ENCODE data around the gene SAP130. TPM values are rescaled to one million over a fixed set of nuclear protein-coding genes. Genes with fewer than 3 reads are reported as not detected.

The SAP130 gene
- total RNA-seq, 1 donor from 2014 or later: 19.8 TPM

DNA sequence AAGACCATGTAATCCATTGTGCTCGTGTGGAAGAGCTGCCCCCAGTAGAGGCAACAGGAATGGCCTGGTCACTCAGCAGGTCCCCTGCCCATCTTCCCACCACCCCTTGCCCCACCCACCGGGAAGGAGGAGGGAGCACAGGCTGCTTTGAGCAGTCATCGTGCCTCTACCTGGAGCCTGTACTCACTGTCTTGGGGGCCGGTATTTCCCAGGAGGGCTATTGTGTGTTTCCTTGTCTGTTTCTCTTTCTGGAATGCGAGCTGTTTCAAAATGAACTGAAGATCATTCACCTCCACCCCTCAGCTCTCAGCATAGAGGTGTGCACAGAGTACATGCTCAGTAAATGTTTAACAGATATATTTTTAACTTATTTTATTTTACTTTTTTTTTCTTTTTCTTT is 134.4 kb downstream of the SAP130 start:
- H3K4me3 ChIP-seq: no peak overlapping the region
- no peak overlapping the region for H3K27ac ChIP-seq
- DNase-seq (ENCODE audit: low spot score): peak; percentile 21
- Mint-ChIP-seq H3K27ac (no peak overlapping the region), H3K4me3 (no peak overlapping the region), H3K4me1 (peaks cover 6% of the 10 kb centered on the region), H3K27me3 (ENCODE audit: insufficient read depth, low read depth) (no peaks in the 10 kb centered on the region), H3K36me3 (peaks cover 4% of the 10 kb centered on the region), H3K9me3 (no peaks in the 10 kb centered on the region)
- peak overlapping the region; percentile 77 for H2AFZ ChIP-seq (replicated peaks)
- H3F3A ChIP-seq (ENCODE audit: low read depth): no peaks in the 10 kb centered on the region
- no peaks in the 10 kb centered on the region for H3K9me3 ChIP-seq (ENCODE audit: low read depth)
- no peaks in the 10 kb centered on the region for H3K79me2 ChIP-seq (ENCODE audit: low read depth)
- no peak for TF ChIP-seq EZH2 (IDR thresholded peaks at IDR 0.05)
- no peak for TF ChIP-seq EZH2phosphoT487 (IDR thresholded peaks at IDR 0.05)
- TF ChIP-seq, protein P1, sequence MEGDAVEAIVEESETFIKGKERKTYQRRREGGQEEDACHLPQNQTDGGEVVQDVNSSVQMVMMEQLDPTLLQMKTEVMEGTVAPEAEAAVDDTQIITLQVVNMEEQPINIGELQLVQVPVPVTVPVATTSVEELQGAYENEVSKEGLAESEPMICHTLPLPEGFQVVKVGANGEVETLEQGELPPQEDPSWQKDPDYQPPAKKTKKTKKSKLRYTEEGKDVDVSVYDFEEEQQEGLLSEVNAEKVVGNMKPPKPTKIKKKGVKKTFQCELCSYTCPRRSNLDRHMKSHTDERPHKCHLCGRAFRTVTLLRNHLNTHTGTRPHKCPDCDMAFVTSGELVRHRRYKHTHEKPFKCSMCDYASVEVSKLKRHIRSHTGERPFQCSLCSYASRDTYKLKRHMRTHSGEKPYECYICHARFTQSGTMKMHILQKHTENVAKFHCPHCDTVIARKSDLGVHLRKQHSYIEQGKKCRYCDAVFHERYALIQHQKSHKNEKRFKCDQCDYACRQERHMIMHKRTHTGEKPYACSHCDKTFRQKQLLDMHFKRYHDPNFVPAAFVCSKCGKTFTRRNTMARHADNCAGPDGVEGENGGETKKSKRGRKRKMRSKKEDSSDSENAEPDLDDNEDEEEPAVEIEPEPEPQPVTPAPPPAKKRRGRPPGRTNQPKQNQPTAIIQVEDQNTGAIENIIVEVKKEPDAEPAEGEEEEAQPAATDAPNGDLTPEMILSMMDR (IDR thresholded peaks at IDR 0.05): no peak
- H3K27me3 ChIP-seq: no peaks in the 10 kb centered on the region
- H3K4me1 ChIP-seq: peaks cover 7% of the 10 kb centered on the region
- peak overlapping the region; percentile 28 for H3K4me2 ChIP-seq
- no peak overlapping the region for H3K9ac ChIP-seq
- no peaks in the 10 kb centered on the region for H3K36me3 ChIP-seq
- no peaks in the 10 kb centered on the region for H4K20me1 ChIP-seq (ENCODE audit: low read depth)

DNA sequence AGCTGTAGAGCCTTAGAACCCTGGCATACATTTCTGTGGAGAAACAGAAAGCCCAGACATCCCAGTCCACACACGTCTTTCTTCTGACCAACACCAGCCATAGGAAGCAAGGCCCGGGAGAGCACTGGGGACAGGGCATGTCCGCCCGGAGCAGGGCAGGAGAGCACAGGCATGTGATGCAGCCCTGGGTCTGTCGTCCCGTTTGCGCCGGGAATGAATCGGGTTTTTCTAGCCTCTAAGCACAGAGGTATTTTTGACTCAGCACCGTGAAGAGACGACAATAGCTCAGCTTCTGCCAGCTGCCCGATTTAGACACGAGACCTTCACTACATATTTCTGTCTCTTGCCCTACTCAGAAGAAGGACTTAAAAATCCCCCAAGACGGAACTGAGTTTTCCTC is 134.8 kb downstream of the SAP130 start:
- no peaks in the 10 kb centered on the region for H3K27me3 ChIP-seq
- H3K4me2 ChIP-seq: peak overlapping the region; percentile 28
- H3K4me1 ChIP-seq: peaks cover 8% of the 10 kb centered on the region
- H3K27ac ChIP-seq: no peak overlapping the region
- no peak overlapping the region for H3K4me3 ChIP-seq
- no peaks in the 10 kb centered on the region for H4K20me1 ChIP-seq (ENCODE audit: low read depth)
- TF ChIP-seq, protein P1 (IDR thresholded peaks at IDR 0.05): no peak
- no peak for TF ChIP-seq EZH2 (IDR thresholded peaks at IDR 0.05)
- TF ChIP-seq EZH2phosphoT487 (IDR thresholded peaks at IDR 0.05): no peak
- DNase-seq (ENCODE audit: low spot score): no peak
- H3K9ac ChIP-seq: no peak overlapping the region
- H3K27ac Mint-ChIP-seq: no peak overlapping the region
- H3K36me3 ChIP-seq: no peaks in the 10 kb centered on the region
- peak overlapping the region; percentile 77 for H2AFZ ChIP-seq (replicated peaks)
- peaks cover 6% of the 10 kb centered on the region for H3K4me1 Mint-ChIP-seq
- no peaks in the 10 kb centered on the region for H3K27me3 Mint-ChIP-seq (ENCODE audit: insufficient read depth, low read depth)
- no peak overlapping the region for H3K4me3 Mint-ChIP-seq
- H3K9me3 ChIP-seq (ENCODE audit: low read depth): no peaks in the 10 kb centered on the region
- H3K9me3 Mint-ChIP-seq: no peaks in the 10 kb centered on the region
- peaks cover 4% of the 10 kb centered on the region for H3K36me3 Mint-ChIP-seq
- H3F3A ChIP-seq (ENCODE audit: low read depth): no peaks in the 10 kb centered on the region
- H3K79me2 ChIP-seq (ENCODE audit: low read depth): peaks cover 4% of the 10 kb centered on the region

DNA sequence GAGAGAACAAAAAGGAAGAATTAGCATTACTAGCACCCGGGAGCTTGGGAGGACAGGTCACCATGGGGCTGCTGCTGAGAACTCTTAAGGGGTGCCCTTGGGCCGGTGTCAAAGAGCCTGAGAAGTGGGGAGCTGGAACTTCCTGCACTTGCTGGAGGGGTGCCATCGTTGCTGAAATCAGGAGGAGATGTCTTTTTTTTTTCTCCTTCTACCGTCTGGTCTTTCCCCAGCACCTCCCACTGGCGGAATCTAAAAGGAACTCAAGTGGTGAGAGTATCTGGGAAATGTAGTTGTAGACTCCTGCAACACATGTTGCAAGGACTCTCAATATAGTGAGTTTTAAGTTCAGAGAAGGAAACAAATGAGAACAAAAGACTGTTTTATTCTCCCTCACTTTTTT is 136.0 kb downstream of the SAP130 start:
- Mint-ChIP-seq H3K36me3 (peaks cover 4% of the 10 kb centered on the region), H3K27me3 (ENCODE audit: insufficient read depth, low read depth) (no peaks in the 10 kb centered on the region), H3K27ac (no peak overlapping the region), H3K4me3 (no peak overlapping the region), H3K4me1 (peaks cover 18% of the 10 kb centered on the region), H3K9me3 (no peaks in the 10 kb centered on the region)
- H3K36me3 ChIP-seq: no peaks in the 10 kb centered on the region
- H4K20me1 ChIP-seq (ENCODE audit: low read depth): no peaks in the 10 kb centered on the region
- no peaks in the 10 kb centered on the region for H3K27me3 ChIP-seq
- no peaks in the 10 kb centered on the region for H3K9me3 ChIP-seq (ENCODE audit: low read depth)
- no peaks in the 10 kb centered on the region for H3F3A ChIP-seq (ENCODE audit: low read depth)
- no peak for TF ChIP-seq EZH2 (IDR thresholded peaks at IDR 0.05)
- TF ChIP-seq, protein P1 (IDR thresholded peaks at IDR 0.05): no peak
- no peak overlapping the region for H2AFZ ChIP-seq (replicated peaks)
- no peak overlapping the region for H3K4me3 ChIP-seq
- peaks cover 17% of the 10 kb centered on the region for H3K4me1 ChIP-seq
- H3K4me2 ChIP-seq: no peak overlapping the region
- no peak overlapping the region for H3K27ac ChIP-seq
- DNase-seq (ENCODE audit: low spot score): no peak
- peaks cover 15% of the 10 kb centered on the region for H3K79me2 ChIP-seq (ENCODE audit: low read depth)
- H3K9ac ChIP-seq: no peak overlapping the region

Small RNA genes lying within 50 kb of the gene (small RNA-seq; reads per million reads assigned to genes)
- gene AC012306.1 (not detected), gene AC108059.3 (not detected), gene RF00019 (not detected)

Other genes with a start within 250 kb of the SAP130 start
- gene WDR33, start 216.9 kb downstream of the SAP130 start, total RNA-seq (ENCODE audit: low replicate concordance): 43.7 and 83.4 TPM in 2 replicates
- 32.2 and 33.7 TPM in 2 replicates for gene POLR2D, start 169.9 kb downstream of the SAP130 start, total RNA-seq (ENCODE audit: low replicate concordance)
- gene AMMECR1L, start 142.1 kb downstream of the SAP130 start, total RNA-seq (ENCODE audit: low replicate concordance): 19.0 and 21.0 TPM in 2 replicates
- gene UGGT1, start 63.1 kb upstream of the SAP130 start, total RNA-seq (ENCODE audit: low replicate concordance): 48.2 and 56.3 TPM in 2 replicates